Activated naive CD4-positive, alpha-beta T cell treated with Interleukin-2 at 50 U/mL for 16 hours (primary cell): ENCODE results near the gene TRIM27.
A peak's percentile ranks its signal among the peaks of the same experiment; 100 is the strongest.
"Not testable (repeated sequence)": the region's sequence is repeated elsewhere in the genome, so short reads cannot be mapped to it uniquely, and the experiment has no call there.

Experiments
- DNase-seq: peaks from one replicate; pipeline ENCODE4 v3.0.0-alpha.2; 2020

TRIM27 gene

GRCh38 chr6:28941684-28942448 is 18.1 kb upstream of the TRIM27 start:
- no peak for DNase-seq

GRCh38 chr6:28940858-28941683 is 17.3 kb upstream of the TRIM27 start:
- peak; percentile 75 for DNase-seq

GRCh38 chr6:28940294-28940857 is 16.6 kb upstream of the TRIM27 start:
- peak; percentile 49 for DNase-seq

- DNase-seq = no peak
Measured at GRCh38 chr6:28933069-28933468, 9.3 kb upstream of the TRIM27 start.

- no peak for DNase-seq
Measured at GRCh38 chr6:28929887-28930620, 6.3 kb upstream of the TRIM27 start.

- not testable (repeated sequence) for DNase-seq
Measured at GRCh38 chr6:28929339-28929738, 5.6 kb upstream of the TRIM27 start.

- DNase-seq = no peak
Measured at GRCh38 chr6:28927846-28928245, 4.1 kb upstream of the TRIM27 start.

GRCh38 chr6:28922821-28923317 is 916 bp downstream of the TRIM27 start:
- peak; percentile 43 for DNase-seq

- DNase-seq = peak; percentile 42
Measured at GRCh38 chr6:28922004-28922820, 1.6 kb downstream of the TRIM27 start.

- DNase-seq = no peak
Measured at GRCh38 chr6:28920281-28920680, 3.5 kb downstream of the TRIM27 start.

- DNase-seq = no peak
Measured at GRCh38 chr6:28914941-28915340, 8.8 kb downstream of the TRIM27 start.

- no peak for DNase-seq
Measured at GRCh38 chr6:28910901-28911690, 12.7 kb downstream of the TRIM27 start.

- no peak for DNase-seq
Measured at GRCh38 chr6:28907394-28907793, 16.4 kb downstream of the TRIM27 start.

GRCh38 chr6:28906669-28907068 is 17.1 kb downstream of the TRIM27 start:
- no peak for DNase-seq

- DNase-seq = no peak
Measured at GRCh38 chr6:28903686-28904085, 20.1 kb downstream of the TRIM27 start.

- DNase-seq = no peak
Measured at GRCh38 chr6:28901831-28902230, 22.0 kb downstream of the TRIM27 start.

GRCh38 chr6:28900577-28901256 is 23.1 kb downstream of the TRIM27 start:
- no peak for DNase-seq

GRCh38 chr6:28898710-28898965 is 25.1 kb downstream of the TRIM27 start:
- DNase-seq = no peak

GRCh38 chr6:28897369-28897745 is 26.4 kb downstream of the TRIM27 start:
- no peak for DNase-seq

- peak; percentile 47 for DNase-seq
Measured at GRCh38 chr6:28896505-28897368, 27.0 kb downstream of the TRIM27 start.
